ENCODE measurements around the gene PRDM8. TPM values are rescaled to one million over a fixed set of nuclear protein-coding genes. Genes with fewer than 3 reads are reported as not detected.

The PRDM8 gene
- total and polyA plus RNA-seq, 2 of the 4 experiments (the other 2 are of a cell fraction): 5.7 to 15.8 TPM

Other genes with a start within 250 kb of the PRDM8 start
- 88.5 and 115 TPM in 2 replicates for gene ANTXR2, start 124.3 kb upstream of the PRDM8 start, total RNA-seq (2012; rRNA removed)
- gene ANTXR2, start 124.3 kb upstream of the PRDM8 start, polyA plus RNA-seq (2012; rRNA removed): 36.5 and 46.8 TPM in 2 replicates
- gene FGF5, start 69.2 kb downstream of the PRDM8 start, total RNA-seq (2012; rRNA removed): 18.6 and 35.8 TPM in 2 replicates
- gene FGF5, start 69.2 kb downstream of the PRDM8 start, polyA plus RNA-seq (2012; rRNA removed): 42.1 and 77.7 TPM in 2 replicates
- 1.1 and 1.9 TPM in 2 replicates for gene CFAP299, start 138.2 kb downstream of the PRDM8 start, total RNA-seq (2012; rRNA removed)
- 0.76 and 1.0 TPM in 2 replicates for gene CFAP299, start 138.2 kb downstream of the PRDM8 start, polyA plus RNA-seq (2012; rRNA removed)